Fibroblast of skin of left biceps (primary cell): ENCODE results near the gene WSCD2.

Source experiments
- DNase-seq, 2 experiments: peaks; one replicate each; pipeline ENCODE4 v3.0.0-alpha.2; 2013; ENCODE audit warnings: low read depth in 2 of 2

WSCD2 gene

GRCh38 chr12:108166505-108166904, 37.4 kb downstream of the WSCD2 start:
- DNase-seq: no peak

GRCh38 chr12:108167974-108168373, 38.9 kb downstream of the WSCD2 start:
- no peak for DNase-seq

- DNase-seq: no peak
Observed at GRCh38 chr12:108169708-108170107, 40.6 kb downstream of the WSCD2 start.

GRCh38 chr12:108170164-108170563, 41.1 kb downstream of the WSCD2 start:
- DNase-seq: no peak

- DNase-seq: no peak
Observed at GRCh38 chr12:108172033-108172432, 42.9 kb downstream of the WSCD2 start.

- DNase-seq: no peak
Observed at GRCh38 chr12:108173160-108173559, 44.1 kb downstream of the WSCD2 start.

- DNase-seq: no peak
Observed at GRCh38 chr12:108173892-108174291, 44.8 kb downstream of the WSCD2 start.

- DNase-seq: no peak
Observed at GRCh38 chr12:108174641-108175040, 45.6 kb downstream of the WSCD2 start.

- DNase-seq: no peak
Observed at GRCh38 chr12:108175310-108175709, 46.2 kb downstream of the WSCD2 start.

GRCh38 chr12:108176292-108176691, 47.2 kb downstream of the WSCD2 start:
- DNase-seq: no peak

GRCh38 chr12:108177131-108177530, 48.0 kb downstream of the WSCD2 start:
- no peak for DNase-seq

GRCh38 chr12:108179305-108179704, 50.2 kb downstream of the WSCD2 start:
- no peak for DNase-seq

- DNase-seq: no peak
Observed at GRCh38 chr12:108180255-108181094, 51.4 kb downstream of the WSCD2 start.

- no peak for DNase-seq
Observed at GRCh38 chr12:108181095-108181454, 52.0 kb downstream of the WSCD2 start.

- no peak for DNase-seq
Observed at GRCh38 chr12:108182096-108182495, 53.0 kb downstream of the WSCD2 start.

GRCh38 chr12:108185002-108185401, 55.9 kb downstream of the WSCD2 start:
- no peak for DNase-seq

GRCh38 chr12:108187831-108188230, 58.7 kb downstream of the WSCD2 start:
- no peak for DNase-seq

GRCh38 chr12:108190529-108190928, 61.4 kb downstream of the WSCD2 start:
- DNase-seq: no peak

GRCh38 chr12:108191086-108191485, 62.0 kb downstream of the WSCD2 start:
- no peak for DNase-seq

GRCh38 chr12:108191938-108192337, 62.9 kb downstream of the WSCD2 start:
- DNase-seq: no peak

- no peak for DNase-seq
Observed at GRCh38 chr12:108193493-108193892, 64.4 kb downstream of the WSCD2 start.

GRCh38 chr12:108193917-108194316, 64.8 kb downstream of the WSCD2 start:
- DNase-seq: no peak

GRCh38 chr12:108194585-108194984, 65.5 kb downstream of the WSCD2 start:
- no peak for DNase-seq

- DNase-seq: no peak
Observed at GRCh38 chr12:108196319-108196718, 67.2 kb downstream of the WSCD2 start.
